Tibial nerve (tissue), 3 donors: ENCODE measurements around the gene CAMK2B.

ENCODE experiments used
- POLR2A ChIP-seq, 2 donors: fragments of 450-650 bp; IDR thresholded peaks; one replicate each; pipeline ENCODE4 v1.6.1; 2017; ENCODE audit warnings: antibody characterized with exemption in 2 of 2, mild to moderate bottlenecking in 2 of 2, moderate library complexity in 2 of 2
- TF ChIP-seq, protein P1 (sequence below), 5 experiments: fragments of 200-600 bp in 3 of 5; fragments of 450-650 bp in 2 of 5; sonication (generic) in 3 of 5; IDR thresholded peaks; one replicate each; pipeline ENCODE4 v1.5.1; 2016 to 2019; ENCODE audit warnings: antibody characterized with exemption in 5 of 5, mild to moderate bottlenecking in 3 of 5, moderate library complexity in 2 of 5

GRCh38 chr7:44223362-44224079 lies 101.9 kb downstream of the CAMK2B start:
- no peak for TF ChIP-seq POLR2A (IDR thresholded peaks at IDR 0.05)
- TF ChIP-seq, protein P1, sequence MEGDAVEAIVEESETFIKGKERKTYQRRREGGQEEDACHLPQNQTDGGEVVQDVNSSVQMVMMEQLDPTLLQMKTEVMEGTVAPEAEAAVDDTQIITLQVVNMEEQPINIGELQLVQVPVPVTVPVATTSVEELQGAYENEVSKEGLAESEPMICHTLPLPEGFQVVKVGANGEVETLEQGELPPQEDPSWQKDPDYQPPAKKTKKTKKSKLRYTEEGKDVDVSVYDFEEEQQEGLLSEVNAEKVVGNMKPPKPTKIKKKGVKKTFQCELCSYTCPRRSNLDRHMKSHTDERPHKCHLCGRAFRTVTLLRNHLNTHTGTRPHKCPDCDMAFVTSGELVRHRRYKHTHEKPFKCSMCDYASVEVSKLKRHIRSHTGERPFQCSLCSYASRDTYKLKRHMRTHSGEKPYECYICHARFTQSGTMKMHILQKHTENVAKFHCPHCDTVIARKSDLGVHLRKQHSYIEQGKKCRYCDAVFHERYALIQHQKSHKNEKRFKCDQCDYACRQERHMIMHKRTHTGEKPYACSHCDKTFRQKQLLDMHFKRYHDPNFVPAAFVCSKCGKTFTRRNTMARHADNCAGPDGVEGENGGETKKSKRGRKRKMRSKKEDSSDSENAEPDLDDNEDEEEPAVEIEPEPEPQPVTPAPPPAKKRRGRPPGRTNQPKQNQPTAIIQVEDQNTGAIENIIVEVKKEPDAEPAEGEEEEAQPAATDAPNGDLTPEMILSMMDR (IDR thresholded peaks at IDR 0.05) = no peak
